Measurements from ENCODE around the gene APMAP.

Gene APMAP

GRCh38 chr20:25024171-25024570 lies 31.6 kb upstream of the APMAP start:
- no peak overlapping the region for H3K27ac ChIP-seq
- TF ChIP-seq, protein P1, sequence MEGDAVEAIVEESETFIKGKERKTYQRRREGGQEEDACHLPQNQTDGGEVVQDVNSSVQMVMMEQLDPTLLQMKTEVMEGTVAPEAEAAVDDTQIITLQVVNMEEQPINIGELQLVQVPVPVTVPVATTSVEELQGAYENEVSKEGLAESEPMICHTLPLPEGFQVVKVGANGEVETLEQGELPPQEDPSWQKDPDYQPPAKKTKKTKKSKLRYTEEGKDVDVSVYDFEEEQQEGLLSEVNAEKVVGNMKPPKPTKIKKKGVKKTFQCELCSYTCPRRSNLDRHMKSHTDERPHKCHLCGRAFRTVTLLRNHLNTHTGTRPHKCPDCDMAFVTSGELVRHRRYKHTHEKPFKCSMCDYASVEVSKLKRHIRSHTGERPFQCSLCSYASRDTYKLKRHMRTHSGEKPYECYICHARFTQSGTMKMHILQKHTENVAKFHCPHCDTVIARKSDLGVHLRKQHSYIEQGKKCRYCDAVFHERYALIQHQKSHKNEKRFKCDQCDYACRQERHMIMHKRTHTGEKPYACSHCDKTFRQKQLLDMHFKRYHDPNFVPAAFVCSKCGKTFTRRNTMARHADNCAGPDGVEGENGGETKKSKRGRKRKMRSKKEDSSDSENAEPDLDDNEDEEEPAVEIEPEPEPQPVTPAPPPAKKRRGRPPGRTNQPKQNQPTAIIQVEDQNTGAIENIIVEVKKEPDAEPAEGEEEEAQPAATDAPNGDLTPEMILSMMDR (IDR thresholded peaks at IDR 0.05) = no peak
- no peak overlapping the region for H3K4me3 ChIP-seq
- no peak for DNase-seq (ENCODE audit: low spot score)

- Histone ChIP-seq H3K4me3 (no peak overlapping the region), H3K27ac (no peak overlapping the region)
- TF ChIP-seq, protein P1 (IDR thresholded peaks at IDR 0.05) = no peak
- DNase-seq (ENCODE audit: low spot score) = no peak
These were observed 30.8 kb upstream of the APMAP start for GRCh38 chr20:25023356-25023755.

- no peak for DNase-seq (ENCODE audit: low spot score)
- no peak overlapping the region for H3K27ac ChIP-seq
- H3K4me3 ChIP-seq = no peak overlapping the region
- TF ChIP-seq, protein P1 (IDR thresholded peaks at IDR 0.05) = no peak
These were observed 30.1 kb upstream of the APMAP start for GRCh38 chr20:25022680-25023079.

DNA sequence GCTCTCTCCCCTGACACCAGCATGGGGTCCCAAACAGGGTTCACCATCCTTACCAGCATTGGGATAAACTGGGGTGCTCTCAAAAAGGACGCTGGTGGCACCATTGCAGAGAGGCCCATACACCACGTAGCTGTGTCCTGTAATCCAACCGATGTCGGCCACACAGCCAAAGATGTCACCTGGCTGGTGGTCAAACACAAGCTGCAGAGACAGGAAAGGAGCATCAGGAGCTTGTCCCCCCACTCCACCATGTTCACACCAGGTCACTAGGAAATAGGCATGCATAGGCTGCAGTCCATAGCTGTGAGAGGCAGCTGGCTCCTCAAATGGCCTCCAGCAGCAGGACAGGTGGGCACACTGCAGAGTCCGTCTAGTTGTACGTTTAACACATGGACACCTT lies 28.8 kb upstream of the APMAP start:
- TF ChIP-seq, protein P1 (IDR thresholded peaks at IDR 0.05) = no peak
- H3K27ac ChIP-seq = no peak overlapping the region
- no peak overlapping the region for H3K4me3 ChIP-seq
- no peak for DNase-seq (ENCODE audit: low spot score)

DNA sequence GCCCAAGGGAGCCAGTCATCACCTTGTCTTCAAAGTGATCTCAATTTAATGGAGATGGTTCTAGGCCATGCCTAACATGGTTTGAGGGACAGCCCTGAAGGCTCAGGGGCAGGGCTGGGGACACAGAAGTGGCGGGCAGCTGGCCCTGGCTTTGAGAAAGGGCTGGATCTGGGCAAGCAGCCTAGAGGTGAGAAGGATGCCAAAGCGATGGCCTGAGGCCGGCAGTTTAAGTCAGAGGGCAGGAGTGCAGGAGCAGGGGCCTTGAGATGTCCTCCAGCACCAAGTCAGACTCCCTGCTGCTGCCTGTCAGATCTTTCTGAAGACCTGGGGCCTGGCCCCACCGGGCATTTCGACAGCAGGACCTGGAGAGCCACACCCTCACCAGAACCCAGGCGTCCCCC lies 28.4 kb upstream of the APMAP start:
- Histone ChIP-seq H3K27ac (no peak overlapping the region), H3K4me3 (no peak overlapping the region)
- no peak for DNase-seq (ENCODE audit: low spot score)
- TF ChIP-seq, protein P1 (IDR thresholded peaks at IDR 0.05) = no peak

GRCh38 chr20:25020345-25020744 lies 27.8 kb upstream of the APMAP start:
- no peak overlapping the region for H3K4me3 ChIP-seq
- no peak overlapping the region for H3K27ac ChIP-seq
- TF ChIP-seq, protein P1 (IDR thresholded peaks at IDR 0.05) = no peak
- DNase-seq (ENCODE audit: low spot score) = no peak

- TF ChIP-seq, protein P1 (IDR thresholded peaks at IDR 0.05) = no peak
- no peak for DNase-seq (ENCODE audit: low spot score)
- Histone ChIP-seq H3K4me3 (no peak overlapping the region), H3K27ac (no peak overlapping the region)
These were observed 27.0 kb upstream of the APMAP start for GRCh38 chr20:25019381-25020155.

All from coronary artery (tissue), 2 donors.